Measurements from ENCODE around the gene SPINT1.

- TF ChIP-seq POLR2A (IDR thresholded peaks at IDR 0.05): no peak
- TF ChIP-seq, protein P1, sequence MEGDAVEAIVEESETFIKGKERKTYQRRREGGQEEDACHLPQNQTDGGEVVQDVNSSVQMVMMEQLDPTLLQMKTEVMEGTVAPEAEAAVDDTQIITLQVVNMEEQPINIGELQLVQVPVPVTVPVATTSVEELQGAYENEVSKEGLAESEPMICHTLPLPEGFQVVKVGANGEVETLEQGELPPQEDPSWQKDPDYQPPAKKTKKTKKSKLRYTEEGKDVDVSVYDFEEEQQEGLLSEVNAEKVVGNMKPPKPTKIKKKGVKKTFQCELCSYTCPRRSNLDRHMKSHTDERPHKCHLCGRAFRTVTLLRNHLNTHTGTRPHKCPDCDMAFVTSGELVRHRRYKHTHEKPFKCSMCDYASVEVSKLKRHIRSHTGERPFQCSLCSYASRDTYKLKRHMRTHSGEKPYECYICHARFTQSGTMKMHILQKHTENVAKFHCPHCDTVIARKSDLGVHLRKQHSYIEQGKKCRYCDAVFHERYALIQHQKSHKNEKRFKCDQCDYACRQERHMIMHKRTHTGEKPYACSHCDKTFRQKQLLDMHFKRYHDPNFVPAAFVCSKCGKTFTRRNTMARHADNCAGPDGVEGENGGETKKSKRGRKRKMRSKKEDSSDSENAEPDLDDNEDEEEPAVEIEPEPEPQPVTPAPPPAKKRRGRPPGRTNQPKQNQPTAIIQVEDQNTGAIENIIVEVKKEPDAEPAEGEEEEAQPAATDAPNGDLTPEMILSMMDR (IDR thresholded peaks at IDR 0.05 in 8 of 11, conservative IDR thresholded peaks at IDR 0.05 in 3 of 11): no peak
- TF ChIP-seq POLR2AphosphoS5 (IDR thresholded peaks at IDR 0.05): no peak
These were observed 57.2 kb downstream of the SPINT1 start for GRCh38 chr15:40901053-40901443.
